HepG2 (cell line): Measurements from ENCODE around the gene ANKS3. TPM values are rescaled to one million over a fixed set of nuclear protein-coding genes. Genes with fewer than 3 reads are reported as not detected.
A peak's percentile ranks its signal among the peaks of the same experiment; 100 is the strongest.

ENCODE experiments used
- ARID2 ChIP-seq: sonication (generic); formaldehyde crosslinking; IDR thresholded peaks from 2 replicates; pipeline ENCODE4 v1.8.1; 2022; ENCODE audit warnings: mild to moderate bottlenecking, missing genetic modification reagents, borderline replicate concordance
- ARID4A ChIP-seq: sonication (generic); formaldehyde crosslinking; IDR thresholded peaks from 2 replicates; pipeline ENCODE4 v1.5.0; 2020; ENCODE audit warnings: mild to moderate bottlenecking, missing genetic modification reagents, borderline replicate concordance
- ARNTL ChIP-seq: sonication (generic); formaldehyde crosslinking; IDR thresholded peaks from 2 replicates; pipeline ENCODE4 v1.4.0; 2020; ENCODE audit warnings: mild to moderate bottlenecking, missing genetic modification reagents
- BCL3 ChIP-seq: sonication (generic); formaldehyde crosslinking; IDR thresholded peaks from 2 replicates; pipeline ENCODE4 v1.5.1; 2020; ENCODE audit warnings: mild to moderate bottlenecking, missing genetic modification reagents, moderate library complexity
- CAMTA2 ChIP-seq: sonication (generic); formaldehyde crosslinking; IDR thresholded peaks from 2 replicates; pipeline ENCODE4 v1.4.0; 2020; ENCODE audit warnings: mild to moderate bottlenecking, missing genetic modification reagents, borderline replicate concordance
- HIC2 ChIP-seq: sonication (generic); formaldehyde crosslinking; IDR thresholded peaks from 2 replicates; pipeline ENCODE4 v1.9.0; 2022; ENCODE audit warnings: low read depth, missing genetic modification reagents
- HNF4A ChIP-seq: sonication (generic); formaldehyde crosslinking; IDR thresholded peaks from 2 replicates; pipeline ENCODE4 v1.4.0; 2020; ENCODE audit warnings: missing genetic modification reagents
- IKZF1 ChIP-seq: fragments of 450-650 bp; IDR thresholded peaks from 2 replicates; pipeline ENCODE4 v1.7.1; 2016
- KAT7 ChIP-seq: IDR thresholded peaks from 2 replicates; pipeline ENCODE4 v1.6.1; 2018; ENCODE audit warnings: borderline replicate concordance, missing compliant biosample characterization
- NR0B2 ChIP-seq: sonication (generic); formaldehyde crosslinking; IDR thresholded peaks from 2 replicates; pipeline ENCODE4 v1.4.0; 2020; ENCODE audit warnings: mild to moderate bottlenecking, missing genetic modification reagents
- NR1H2 ChIP-seq: sonication (generic); formaldehyde crosslinking; IDR thresholded peaks from 2 replicates; pipeline ENCODE4 v1.8.1; 2022; ENCODE audit warnings: low read depth, missing genetic modification reagents, borderline replicate concordance
- NR2F1 ChIP-seq, 2 experiments: fragments of 450-650 bp in 1 of 2; formaldehyde crosslinking in 1 of 2; IDR thresholded peaks; 2 replicates each; pipeline versions ENCODE4 v1.5.0 to v1.6.1; 2016 to 2020; ENCODE audit warnings: mild to moderate bottlenecking in 1 of 2, missing compliant biosample characterization in 1 of 2, missing genetic modification reagents in 1 of 2, moderate library complexity in 1 of 2
- PHF21A ChIP-seq: sonication (generic); formaldehyde crosslinking; IDR thresholded peaks from 2 replicates; pipeline ENCODE4 v1.5.0; 2020; ENCODE audit warnings: mild to moderate bottlenecking, missing genetic modification reagents
- POLR2AphosphoS2 ChIP-seq: IDR thresholded peaks from 2 replicates; pipeline ENCODE4 v1.6.1; 2011; ENCODE audit warnings: low read depth, low read length, improper control_type of control experiment
- SETDB1 ChIP-seq: sonication (generic); formaldehyde crosslinking; IDR thresholded peaks from 2 replicates; pipeline ENCODE4 v1.5.1; 2020; ENCODE audit warnings: missing genetic modification reagents, mild to moderate bottlenecking, borderline replicate concordance
- ZBTB1 ChIP-seq: sonication (generic); formaldehyde crosslinking; IDR thresholded peaks from 2 replicates; pipeline ENCODE4 v1.4.0; 2020; ENCODE audit warnings: missing genetic modification reagents, borderline replicate concordance
- ZBTB42 ChIP-seq: sonication (generic); formaldehyde crosslinking; IDR thresholded peaks from 2 replicates; pipeline ENCODE4 v1.5.0; 2020; ENCODE audit warnings: mild to moderate bottlenecking, missing genetic modification reagents
- ZBTB43 ChIP-seq: sonication (generic); formaldehyde crosslinking; conservative IDR thresholded peaks from 2 replicates; pipeline ENCODE4 v1.4.0; 2020; ENCODE audit warnings: missing genetic modification reagents
- ZFP37 ChIP-seq: sonication (generic); formaldehyde crosslinking; IDR thresholded peaks from 2 replicates; pipeline ENCODE4 v1.4.0; 2020; ENCODE audit warnings: missing genetic modification reagents, borderline replicate concordance
- ZFP82 ChIP-seq: sonication (generic); formaldehyde crosslinking; IDR thresholded peaks from 2 replicates; pipeline ENCODE4 v1.5.1; 2020; ENCODE audit warnings: mild to moderate bottlenecking, missing genetic modification reagents, borderline replicate concordance
- polyA plus RNA-seq, 8 experiments: library from polyadenylated mRNA; depleted of rRNA in 3 of 8; stranded (reverse) in 7 of 8; unstranded in 1 of 8; fragments of >200 nt; fragmentation: Illumina TruSeq in 4 of 8; extraction: Trizol in 4 of 8; gene quantifications; 2 replicates each; pipeline versions ENCODE4 v1.2.1 to v1.2.3, GENCODE V29; 2011 to 2016; ENCODE audit warnings: low read depth in 4 of 8, missing spikeins in 1 of 8, mixed read lengths in 1 of 8; ENCODE audit not compliant: insufficient read depth in 1 of 8
- total RNA-seq, 5 experiments: library from RNA; depleted of rRNA; stranded (reverse); fragments of >200 nt; fragmentation: Illumina TruSeq; extraction: Trizol; gene quantifications; 2 replicates each; pipeline ENCODE4 v1.2.3, GENCODE V29; 2016; ENCODE audit warnings: low read depth in 1 of 5

ANKS3 gene
- total and polyA plus RNA-seq, 2 of the 13 experiments (the other 11 are each of a cell fraction or from before 2014, with no cell fraction given), result 11.4 to 15.9 TPM

- TF ChIP-seq NR2F1 (CRISPR knock-in tag; IDR thresholded peaks at IDR 0.05) (no peak), SETDB1 (no peak), PHF21A (peak; percentile 90), BCL3 (no peak), ZBTB1 (CRISPR knock-in tag) (no peak), ZBTB43 (CRISPR knock-in tag) (no peak; the same call in 1 of the 2 replicates), ARID4A (CRISPR knock-in tag) (peak; percentile 92), ARID2 (CRISPR knock-in tag) (no peak), IKZF1 (no peak), ARNTL (CRISPR knock-in tag) (peak; percentile 51; the same call in 1 of the 2 replicates), NR1H2 (CRISPR knock-in tag) (no peak; the same call in 1 of the 2 replicates), ZFP82 (CRISPR knock-in tag) (no peak), CAMTA2 (CRISPR knock-in tag) (no peak; the same call in none of the 2 replicates), ZFP37 (CRISPR knock-in tag) (no peak), KAT7 (CRISPR knock-in tag) (peak; percentile 87), HNF4A (CRISPR knock-in tag) (no peak), ZBTB42 (peak; percentile 52; the same call in 1 of the 2 replicates), POLR2AphosphoS2 (no peak), HIC2 (CRISPR knock-in tag) (no peak), NR0B2 (CRISPR knock-in tag) (peak; percentile 83)
These were observed 33.0 kb upstream of the ANKS3 start, which contains the start of gene ZNF500 (continued) for GRCh38 chr16:4766875-4767628.
